ENCODE measurements around the gene PI4KA.

Gene PI4KA

GRCh38 chr22:20752104-20752741 is 106.4 kb downstream of the PI4KA start:
- H3K27ac ChIP-seq: no peak overlapping the region
- TF ChIP-seq ZFX (IDR thresholded peaks at IDR 0.05) (no peak), CTCF (conservative IDR thresholded peaks at IDR 0.05) (no peak)

- no peak overlapping the region for H3K27ac ChIP-seq
- TF ChIP-seq CTCF (conservative IDR thresholded peaks at IDR 0.05): no peak
- no peak for TF ChIP-seq ZFX (IDR thresholded peaks at IDR 0.05)
Measured at GRCh38 chr22:20751185-20751851, 107.3 kb downstream of the PI4KA start.

GRCh38 chr22:20750461-20751184 is 108.0 kb downstream of the PI4KA start:
- TF ChIP-seq ZFX (IDR thresholded peaks at IDR 0.05) (no peak), CTCF (conservative IDR thresholded peaks at IDR 0.05) (no peak)
- H3K27ac ChIP-seq: no peak overlapping the region

- TF ChIP-seq CTCF (conservative IDR thresholded peaks at IDR 0.05) (no peak), ZFX (IDR thresholded peaks at IDR 0.05) (no peak)
- no peak overlapping the region for H3K27ac ChIP-seq
Measured at GRCh38 chr22:20749453-20749852, 109.2 kb downstream of the PI4KA start.

- H3K27ac ChIP-seq: no peak overlapping the region
- TF ChIP-seq ZFX (IDR thresholded peaks at IDR 0.05) (no peak), CTCF (conservative IDR thresholded peaks at IDR 0.05) (no peak)
Measured at GRCh38 chr22:20748731-20749428, 109.7 kb downstream of the PI4KA start.

GRCh38 chr22:20748082-20748481 is 110.5 kb downstream of the PI4KA start:
- no peak overlapping the region for H3K27ac ChIP-seq
- TF ChIP-seq ZFX (IDR thresholded peaks at IDR 0.05) (no peak), CTCF (conservative IDR thresholded peaks at IDR 0.05) (no peak)

Data from C4-2B (cell line).